ENCODE measurements around the gene UTP14A. TPM values are rescaled to one million over a fixed set of nuclear protein-coding genes. Genes with fewer than 3 reads are reported as not detected.

Gene UTP14A
- total and polyA plus RNA-seq, 2 of the 13 experiments (the other 11 are each of a cell fraction or from before 2014, with no cell fraction given): 7.4 to 19.0 TPM

DNA sequence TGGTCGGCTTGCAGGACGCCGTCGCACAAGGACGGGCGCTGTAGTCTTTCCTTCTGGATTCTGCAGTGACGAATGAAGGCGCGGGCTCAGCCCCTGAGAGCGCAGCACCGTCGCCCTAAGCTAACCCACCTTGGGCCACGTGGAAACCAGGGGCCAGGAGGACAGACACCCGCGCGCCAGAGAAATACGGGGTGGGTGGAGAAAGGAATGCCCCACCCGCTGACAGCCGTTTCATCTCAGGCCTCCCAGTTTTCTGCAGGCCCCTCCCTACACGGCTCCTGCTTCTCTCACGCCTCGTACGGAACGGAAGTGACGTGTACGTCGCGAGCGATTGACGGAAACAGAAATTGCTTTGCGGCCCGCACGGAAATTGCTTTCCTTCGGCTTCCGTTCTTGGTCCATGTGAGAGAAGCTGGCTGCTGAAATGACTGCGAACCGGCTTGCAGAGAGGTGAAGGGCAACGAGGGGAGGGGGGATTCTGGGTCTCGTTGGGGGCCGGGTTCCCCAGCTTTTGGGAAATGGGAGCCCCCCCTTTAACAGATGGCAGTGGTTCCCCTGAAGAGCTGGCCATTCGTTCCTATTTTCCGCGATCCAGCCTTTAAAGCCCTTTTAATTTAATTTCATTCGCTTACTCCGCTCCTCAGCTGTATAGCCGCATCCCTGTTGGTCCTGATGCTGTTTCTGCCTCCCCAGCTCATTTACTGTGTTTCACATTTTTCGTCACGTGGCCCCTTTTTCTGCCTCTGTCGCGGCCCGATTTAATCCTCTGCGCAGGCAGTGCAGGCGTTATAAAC, at the start of gene UTP14A (continued):
- TF ChIP-seq YY1 (IDR thresholded peaks at IDR 0.05; ENCODE audit: insufficient read depth, insufficient replicate concordance, low read depth, low read length): no peak
- TF ChIP-seq PHB2 (IDR thresholded peaks at IDR 0.05; ENCODE audit: partially characterized antibody): no peak
- TF ChIP-seq RAD21 (CRISPR knock-in tag; IDR thresholded peaks at IDR 0.05): no peak
- no peak for TF ChIP-seq AGO1 (IDR thresholded peaks at IDR 0.05; ENCODE audit: low read depth, low read length, poor library complexity, severe bottlenecking)
- TF ChIP-seq MIER2 (CRISPR knock-in tag; IDR thresholded peaks at IDR 0.05): no peak
- no peak for TF ChIP-seq ZNF432 (CRISPR knock-in tag; IDR thresholded peaks at IDR 0.05; ENCODE audit: borderline replicate concordance)
- no peak for TF ChIP-seq JARID2 (CRISPR knock-in tag; IDR thresholded peaks at IDR 0.05; ENCODE audit: insufficient replicate concordance)
- TF ChIP-seq XRCC5 (optimal IDR thresholded peaks at IDR 0.05; ENCODE audit: low read length): peak; percentile 43
- TF ChIP-seq SRF (IDR thresholded peaks at IDR 0.05; ENCODE audit: low read depth, low read length): no peak
- TF ChIP-seq ZNF709 (CRISPR knock-in tag; IDR thresholded peaks at IDR 0.05): 0 out of 2 replicates have a peak, but pooled peaks have one; percentile 36
- no peak for TF ChIP-seq GFI1 (CRISPR knock-in tag; IDR thresholded peaks at IDR 0.05; ENCODE audit: borderline replicate concordance)
- no peak for TF ChIP-seq ATF6 (CRISPR knock-in tag; conservative IDR thresholded peaks at IDR 0.05)
- TF ChIP-seq ZNF234 (CRISPR knock-in tag; conservative IDR thresholded peaks at IDR 0.05): no peak
- TF ChIP-seq KDM3A (CRISPR knock-in tag; IDR thresholded peaks at IDR 0.05; ENCODE audit: low read depth): no peak
- TF ChIP-seq FOXA3 (CRISPR knock-in tag; IDR thresholded peaks at IDR 0.05): no peak
- no peak for TF ChIP-seq SCMH1 (CRISPR knock-in tag; IDR thresholded peaks at IDR 0.05; ENCODE audit: borderline replicate concordance)
- TF ChIP-seq RCOR2 (CRISPR knock-in tag; IDR thresholded peaks at IDR 0.05): no peak
- no peak for TF ChIP-seq LCORL (IDR thresholded peaks at IDR 0.05)
- no peak for TF ChIP-seq LCORL (CRISPR knock-in tag; IDR thresholded peaks at IDR 0.05)
- TF ChIP-seq RFX1 (IDR thresholded peaks at IDR 0.05): no peak
- TF ChIP-seq SAFB2 (CRISPR knock-in tag; IDR thresholded peaks at IDR 0.05; ENCODE audit: borderline replicate concordance, low read depth): no peak
- no peak for TF ChIP-seq REL (CRISPR knock-in tag; conservative IDR thresholded peaks at IDR 0.05)
- TF ChIP-seq USF2 (IDR thresholded peaks at IDR 0.05; ENCODE audit: low read depth, low read length): no peak
- no peak for TF ChIP-seq USF2 (CRISPR knock-in tag; IDR thresholded peaks at IDR 0.05; ENCODE audit: borderline replicate concordance)
- no peak for TF ChIP-seq ZNF768 (CRISPR knock-in tag; IDR thresholded peaks at IDR 0.05)
- TF ChIP-seq, protein P1, sequence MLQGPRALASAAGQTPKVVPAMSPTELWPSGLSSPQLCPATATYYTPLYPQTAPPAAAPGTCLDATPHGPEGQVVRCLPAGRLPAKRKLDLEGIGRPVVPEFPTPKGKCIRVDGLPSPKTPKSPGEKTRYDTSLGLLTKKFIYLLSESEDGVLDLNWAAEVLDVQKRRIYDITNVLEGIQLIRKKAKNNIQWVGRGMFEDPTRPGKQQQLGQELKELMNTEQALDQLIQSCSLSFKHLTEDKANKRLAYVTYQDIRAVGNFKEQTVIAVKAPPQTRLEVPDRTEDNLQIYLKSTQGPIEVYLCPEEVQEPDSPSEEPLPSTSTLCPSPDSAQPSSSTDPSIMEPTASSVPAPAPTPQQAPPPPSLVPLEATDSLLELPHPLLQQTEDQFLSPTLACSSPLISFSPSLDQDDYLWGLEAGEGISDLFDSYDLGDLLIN (CRISPR knock-in tag; IDR thresholded peaks at IDR 0.05; ENCODE audit: borderline replicate concordance): no peak

Measured in HepG2 (cell line).